HEK293 (cell line): ENCODE data around the gene CEP70.

ENCODE experiments used
- CTCF ChIA-PET: fragments of 350-600 bp; formaldehyde crosslinking; extraction: SDS; loops from one replicate; lab custom pipeline; 2021; ENCODE audit warnings: antibody characterized with exemption; lab: Yijun Ruan, JAX
- POLR2A ChIA-PET: fragments of 300-600 bp; formaldehyde crosslinking; extraction: SDS; loops from one replicate; lab custom pipeline; 2020; ENCODE audit warnings: antibody characterized with exemption, inconsistent platforms; lab: Yijun Ruan, JAX
- H3K27ac ChIP-seq: fragments of 200-500 bp; sonication (Bioruptor generic); 2 replicates; pipeline ENCODE4 v1.5.1; 2014; ENCODE audit warnings: low read depth, low read length, control low read depth, inconsistent platforms; ENCODE audit errors: extremely low read depth
- H3K36me3 ChIP-seq, 2 experiments: fragments of 200-500 bp in 1 of 2; sonication (Bioruptor generic) in 1 of 2; 1 replicate in 1 of 2; 2 replicates in 1 of 2; pipeline ENCODE4 v1.5.1; 2014 to 2017; ENCODE audit warnings: inconsistent platforms in 2 of 2, low read length in 2 of 2; ENCODE audit not compliant: control insufficient read depth in 2 of 2, insufficient read depth in 1 of 2
- H3K4me1 ChIP-seq: fragments of 200-500 bp; sonication (Bioruptor generic); 2 replicates; pipeline ENCODE4 v1.5.1; 2014; ENCODE audit warnings: mild to moderate bottlenecking, low read length, inconsistent platforms; ENCODE audit not compliant: control insufficient read depth, insufficient read depth
- H3K4me3 ChIP-seq: 2 replicates; pipeline ENCODE4 v1.5.1; 2011; ENCODE audit warnings: low read depth, mild to moderate bottlenecking, control low read depth, low read length, moderate library complexity
- H3K9me3 ChIP-seq: fragments of 200-500 bp; sonication (Bioruptor generic); 2 replicates; pipeline ENCODE4 v1.5.1; 2014; ENCODE audit warnings: low read depth, low read length, inconsistent platforms; ENCODE audit not compliant: control insufficient read depth, insufficient read depth
- IKZF3 ChIP-seq: fragments of 450-650 bp; IDR thresholded peaks from 2 replicates; pipeline ENCODE4 v1.5.0; 2018; ENCODE audit warnings: missing biosample characterization, mild to moderate bottlenecking, missing genetic modification characterization, moderate library complexity
- KLF9 ChIP-seq: fragments of 450-650 bp; formaldehyde crosslinking; IDR thresholded peaks from 2 replicates; pipeline ENCODE4 v1.5.1; 2016; ENCODE audit warnings: missing biosample characterization, missing genetic modification characterization, low read depth
- SCRT2 ChIP-seq: fragments of 450-650 bp; formaldehyde crosslinking; IDR thresholded peaks from 2 replicates; pipeline ENCODE4 v1.5.1; 2016; ENCODE audit warnings: missing biosample characterization, missing genetic modification characterization
- SP2 ChIP-seq: fragments of 450-650 bp; formaldehyde crosslinking; IDR thresholded peaks from 2 replicates; pipeline ENCODE4 v1.5.1; 2016; ENCODE audit warnings: missing biosample characterization, missing genetic modification characterization
- SP7 ChIP-seq: fragments of 450-650 bp; formaldehyde crosslinking; IDR thresholded peaks from 2 replicates; pipeline ENCODE4 v1.5.1; 2016; ENCODE audit warnings: missing biosample characterization, missing genetic modification characterization
- ZBTB17 ChIP-seq: fragments of 450-650 bp; formaldehyde crosslinking; IDR thresholded peaks from 2 replicates; pipeline ENCODE4 v1.5.1; 2016; ENCODE audit warnings: missing biosample characterization, missing genetic modification characterization
- ZEB2 ChIP-seq: fragments of 450-650 bp; formaldehyde crosslinking; IDR thresholded peaks from 2 replicates; pipeline ENCODE4 v1.5.1; 2016; ENCODE audit warnings: missing biosample characterization, missing genetic modification characterization
- ZFP37 ChIP-seq: fragments of 450-650 bp; formaldehyde crosslinking; IDR thresholded peaks from 2 replicates; pipeline ENCODE4 v1.5.1; 2016; ENCODE audit warnings: missing biosample characterization, missing genetic modification characterization
- ZNF155 ChIP-seq: fragments of 450-650 bp; formaldehyde crosslinking; IDR thresholded peaks from 2 replicates; pipeline ENCODE4 v1.5.1; 2016; ENCODE audit warnings: missing biosample characterization, missing genetic modification characterization
- ZNF175 ChIP-seq: fragments of 450-650 bp; formaldehyde crosslinking; IDR thresholded peaks from 2 replicates; pipeline ENCODE4 v1.5.1; 2016; ENCODE audit warnings: missing biosample characterization, missing genetic modification characterization
- ZNF2 ChIP-seq: fragments of 450-650 bp; formaldehyde crosslinking; IDR thresholded peaks from 2 replicates; pipeline ENCODE4 v1.5.1; 2016; ENCODE audit warnings: missing biosample characterization, missing genetic modification characterization
- ZNF560 ChIP-seq: fragments of 450-650 bp; formaldehyde crosslinking; IDR thresholded peaks from 2 replicates; pipeline ENCODE4 v1.5.1; 2017; ENCODE audit warnings: missing biosample characterization, missing genetic modification characterization, borderline replicate concordance
- ZNF596 ChIP-seq: fragments of 450-650 bp; IDR thresholded peaks from 2 replicates; pipeline ENCODE4 v1.5.0; 2018; ENCODE audit warnings: missing biosample characterization, mild to moderate bottlenecking, missing genetic modification characterization, moderate library complexity
- ZNF600 ChIP-seq: fragments of 450-650 bp; formaldehyde crosslinking; IDR thresholded peaks from 2 replicates; pipeline ENCODE4 v1.5.1; 2016; ENCODE audit warnings: missing biosample characterization, missing genetic modification characterization
- ZNF654 ChIP-seq: fragments of 450-650 bp; formaldehyde crosslinking; IDR thresholded peaks from 2 replicates; pipeline ENCODE4 v1.5.1; 2016; ENCODE audit warnings: low read depth, missing biosample characterization, missing genetic modification characterization
- TF ChIP-seq, protein P1 (sequence below): fragments of 450-650 bp; formaldehyde crosslinking; IDR thresholded peaks from 2 replicates; pipeline ENCODE4 v1.5.1; 2016; ENCODE audit warnings: missing biosample characterization, missing genetic modification characterization
- TF ChIP-seq, protein P2 (sequence below): fragments of 450-650 bp; formaldehyde crosslinking; conservative IDR thresholded peaks from 2 replicates; pipeline ENCODE4 v1.5.1; 2016; ENCODE audit warnings: low read depth, missing biosample characterization, missing genetic modification characterization
- TF ChIP-seq, protein P3 (sequence below): sonication (generic); formaldehyde crosslinking; IDR thresholded peaks from 2 replicates; pipeline ENCODE4 v1.8.1; 2022; ENCODE audit warnings: mild to moderate bottlenecking, moderate library complexity, missing genetic modification reagents
- TF ChIP-seq, protein P4 (sequence below): fragments of 450-650 bp; formaldehyde crosslinking; conservative IDR thresholded peaks from 2 replicates; pipeline ENCODE4 v1.5.1; 2016; ENCODE audit warnings: low read depth, missing biosample characterization, missing genetic modification characterization
- TF ChIP-seq, protein P5 (sequence below): fragments of 450-650 bp; formaldehyde crosslinking; optimal IDR thresholded peaks from 2 replicates; pipeline ENCODE3; 2016; ENCODE audit warnings: missing biosample characterization, mild to moderate bottlenecking, missing genetic modification characterization

The CEP70 gene, protein sequence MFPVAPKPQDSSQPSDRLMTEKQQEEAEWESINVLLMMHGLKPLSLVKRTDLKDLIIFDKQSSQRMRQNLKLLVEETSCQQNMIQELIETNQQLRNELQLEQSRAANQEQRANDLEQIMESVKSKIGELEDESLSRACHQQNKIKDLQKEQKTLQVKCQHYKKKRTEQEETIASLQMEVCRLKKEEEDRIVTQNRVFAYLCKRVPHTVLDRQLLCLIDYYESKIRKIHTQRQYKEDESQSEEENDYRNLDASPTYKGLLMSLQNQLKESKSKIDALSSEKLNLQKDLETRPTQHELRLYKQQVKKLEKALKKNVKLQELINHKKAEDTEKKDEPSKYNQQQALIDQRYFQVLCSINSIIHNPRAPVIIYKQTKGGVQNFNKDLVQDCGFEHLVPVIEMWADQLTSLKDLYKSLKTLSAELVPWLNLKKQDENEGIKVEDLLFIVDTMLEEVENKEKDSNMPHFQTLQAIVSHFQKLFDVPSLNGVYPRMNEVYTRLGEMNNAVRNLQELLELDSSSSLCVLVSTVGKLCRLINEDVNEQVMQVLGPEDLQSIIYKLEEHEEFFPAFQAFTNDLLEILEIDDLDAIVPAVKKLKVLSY

DNA sequence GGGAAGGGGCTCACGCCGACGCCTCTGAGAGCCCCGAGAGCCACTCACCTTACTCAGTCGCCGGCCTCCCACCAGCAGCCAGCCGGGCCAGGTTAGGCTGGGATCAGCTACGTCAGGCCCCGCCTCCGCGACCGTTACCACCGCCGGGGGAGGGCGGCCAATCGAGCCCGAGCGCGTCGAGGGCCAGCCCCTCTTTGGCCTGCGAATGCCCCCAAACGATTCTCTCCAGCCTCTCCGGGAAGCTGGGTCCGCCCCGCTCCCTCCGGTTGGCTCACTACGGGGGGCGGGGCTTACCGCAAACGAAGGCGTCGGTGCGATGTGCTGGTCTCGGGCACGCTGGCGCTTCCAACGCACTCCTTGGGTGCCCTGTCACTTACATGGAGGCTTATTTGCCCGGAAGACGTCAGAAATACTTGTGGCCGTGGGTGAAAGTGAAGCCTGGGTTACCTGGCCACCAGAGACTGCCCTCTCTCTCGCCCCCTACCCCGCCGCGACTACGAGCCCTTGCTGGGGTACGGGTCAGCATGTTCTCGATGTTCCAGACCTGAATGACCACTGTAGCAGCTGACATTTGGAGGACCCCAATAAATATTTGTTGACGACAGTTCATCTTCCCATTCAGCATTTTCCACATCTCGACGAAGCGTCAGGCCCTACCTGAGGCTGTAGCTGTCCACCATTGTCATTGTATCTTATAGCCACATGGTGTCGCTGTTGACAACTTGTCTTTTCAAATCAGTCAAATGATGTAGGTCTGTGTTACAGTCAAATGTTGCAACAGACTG lies at the start of gene CEP70:
TSS of gene CEP70 (minus strand) at position 111 of the 785 bp plus-strand sequence. CDS start 21,333 bp downstream, outside the sequence.
- no peaks in the 10 kb centered on the region for H3K9me3 ChIP-seq
- H3K4me3 ChIP-seq: peak within 1 kb of the TSS; percentile 89
- H3K36me3 ChIP-seq: peaks cover 0 to 9% of the 10 kb centered on the region in 2 experiments; a peak in 2 of 3 replicates
- H3K27ac ChIP-seq: peak within 1 kb of the TSS; percentile 59
- H3K4me1 ChIP-seq: no peaks in the 10 kb centered on the region
- POLR2A ChIA-PET: interaction anchor here (0.5 to 2.7 kb wide), 7 partner anchors 14 to 342 kb away, joined by 3 to 23 read pairs (median 6); partner anchors contain the start of gene FAIM
- CTCF ChIA-PET: interaction anchor here (0.6 to 4.2 kb wide), 22 partner anchors 9 to 393 kb away, joined by 3 to 47 read pairs (median 4); no protein-coding TSS in a partner anchor
- TF ChIP-seq, protein P1, sequence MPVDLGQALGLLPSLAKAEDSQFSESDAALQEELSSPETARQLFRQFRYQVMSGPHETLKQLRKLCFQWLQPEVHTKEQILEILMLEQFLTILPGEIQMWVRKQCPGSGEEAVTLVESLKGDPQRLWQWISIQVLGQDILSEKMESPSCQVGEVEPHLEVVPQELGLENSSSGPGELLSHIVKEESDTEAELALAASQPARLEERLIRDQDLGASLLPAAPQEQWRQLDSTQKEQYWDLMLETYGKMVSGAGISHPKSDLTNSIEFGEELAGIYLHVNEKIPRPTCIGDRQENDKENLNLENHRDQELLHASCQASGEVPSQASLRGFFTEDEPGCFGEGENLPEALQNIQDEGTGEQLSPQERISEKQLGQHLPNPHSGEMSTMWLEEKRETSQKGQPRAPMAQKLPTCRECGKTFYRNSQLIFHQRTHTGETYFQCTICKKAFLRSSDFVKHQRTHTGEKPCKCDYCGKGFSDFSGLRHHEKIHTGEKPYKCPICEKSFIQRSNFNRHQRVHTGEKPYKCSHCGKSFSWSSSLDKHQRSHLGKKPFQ: no peak
- TF ChIP-seq ZNF2 (tag by site-specific recombination) (peak; percentile 98), ZNF155 (tag by site-specific recombination) (no peak), ZEB2 (tag by site-specific recombination) (peak; percentile 84), ZNF600 (tag by site-specific recombination) (peak; percentile 70), SP2 (tag by site-specific recombination) (peak; percentile 96), ZNF560 (no peak), SP7 (tag by site-specific recombination) (peak; percentile 14; the same call in 1 of the 2 replicates), ZFP37 (tag by site-specific recombination) (0 out of 2 replicates have a peak, but pooled peaks have one; percentile 31), ZNF654 (tag by site-specific recombination) (peak; percentile 90), IKZF3 (tag by site-specific recombination) (0 out of 2 replicates have a peak, but pooled peaks have one; percentile 8), ZNF175 (no peak), ZNF596 (tag by site-specific recombination) (no peak), KLF9 (peak; percentile 68; the same call in 1 of the 2 replicates), ZBTB17 (tag by site-specific recombination) (peak; percentile 97), SCRT2 (peak; percentile 75)
- TF ChIP-seq, protein P2, sequence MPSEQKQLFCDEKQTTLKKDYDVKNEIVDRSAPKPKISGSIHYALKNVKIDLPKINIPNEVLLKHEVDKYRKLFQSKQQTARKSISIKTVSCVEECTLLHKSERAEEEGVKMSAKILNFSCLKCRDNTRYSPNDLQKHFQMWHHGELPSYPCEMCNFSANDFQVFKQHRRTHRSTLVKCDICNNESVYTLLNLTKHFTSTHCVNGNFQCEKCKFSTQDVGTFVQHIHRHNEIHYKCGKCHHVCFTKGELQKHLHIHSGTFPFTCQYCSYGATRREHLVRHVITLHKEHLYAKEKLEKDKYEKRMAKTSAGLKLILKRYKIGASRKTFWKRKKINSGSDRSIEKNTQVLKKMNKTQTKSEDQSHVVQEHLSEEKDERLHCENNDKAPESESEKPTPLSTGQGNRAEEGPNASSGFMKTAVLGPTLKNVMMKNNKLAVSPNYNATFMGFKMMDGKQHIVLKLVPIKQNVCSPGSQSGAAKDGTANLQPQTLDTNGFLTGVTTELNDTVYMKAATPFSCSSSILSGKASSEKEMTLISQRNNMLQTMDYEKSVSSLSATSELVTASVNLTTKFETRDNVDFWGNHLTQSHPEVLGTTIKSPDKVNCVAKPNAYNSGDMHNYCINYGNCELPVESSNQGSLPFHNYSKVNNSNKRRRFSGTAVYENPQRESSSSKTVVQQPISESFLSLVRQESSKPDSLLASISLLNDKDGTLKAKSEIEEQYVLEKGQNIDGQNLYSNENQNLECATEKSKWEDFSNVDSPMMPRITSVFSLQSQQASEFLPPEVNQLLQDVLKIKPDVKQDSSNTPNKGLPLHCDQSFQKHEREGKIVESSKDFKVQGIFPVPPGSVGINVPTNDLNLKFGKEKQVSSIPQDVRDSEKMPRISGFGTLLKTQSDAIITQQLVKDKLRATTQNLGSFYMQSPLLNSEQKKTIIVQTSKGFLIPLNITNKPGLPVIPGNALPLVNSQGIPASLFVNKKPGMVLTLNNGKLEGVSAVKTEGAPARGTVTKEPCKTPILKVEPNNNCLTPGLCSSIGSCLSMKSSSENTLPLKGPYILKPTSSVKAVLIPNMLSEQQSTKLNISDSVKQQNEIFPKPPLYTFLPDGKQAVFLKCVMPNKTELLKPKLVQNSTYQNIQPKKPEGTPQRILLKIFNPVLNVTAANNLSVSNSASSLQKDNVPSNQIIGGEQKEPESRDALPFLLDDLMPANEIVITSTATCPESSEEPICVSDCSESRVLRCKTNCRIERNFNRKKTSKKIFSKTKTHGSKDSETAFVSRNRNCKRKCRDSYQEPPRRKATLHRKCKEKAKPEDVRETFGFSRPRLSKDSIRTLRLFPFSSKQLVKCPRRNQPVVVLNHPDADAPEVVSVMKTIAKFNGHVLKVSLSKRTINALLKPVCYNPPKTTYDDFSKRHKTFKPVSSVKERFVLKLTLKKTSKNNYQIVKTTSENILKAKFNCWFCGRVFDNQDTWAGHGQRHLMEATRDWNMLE (tag by site-specific recombination): peak; percentile 10; the same call in 1 of the 2 replicates
- TF ChIP-seq, protein P3, sequence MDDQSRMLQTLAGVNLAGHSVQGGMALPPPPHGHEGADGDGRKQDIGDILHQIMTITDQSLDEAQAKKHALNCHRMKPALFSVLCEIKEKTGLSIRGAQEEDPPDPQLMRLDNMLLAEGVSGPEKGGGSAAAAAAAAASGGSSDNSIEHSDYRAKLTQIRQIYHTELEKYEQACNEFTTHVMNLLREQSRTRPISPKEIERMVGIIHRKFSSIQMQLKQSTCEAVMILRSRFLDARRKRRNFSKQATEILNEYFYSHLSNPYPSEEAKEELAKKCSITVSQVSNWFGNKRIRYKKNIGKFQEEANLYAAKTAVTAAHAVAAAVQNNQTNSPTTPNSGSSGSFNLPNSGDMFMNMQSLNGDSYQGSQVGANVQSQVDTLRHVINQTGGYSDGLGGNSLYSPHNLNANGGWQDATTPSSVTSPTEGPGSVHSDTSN (CRISPR knock-in tag): peak; percentile 63; the same call in 1 of the 2 replicates
- TF ChIP-seq, protein P4, sequence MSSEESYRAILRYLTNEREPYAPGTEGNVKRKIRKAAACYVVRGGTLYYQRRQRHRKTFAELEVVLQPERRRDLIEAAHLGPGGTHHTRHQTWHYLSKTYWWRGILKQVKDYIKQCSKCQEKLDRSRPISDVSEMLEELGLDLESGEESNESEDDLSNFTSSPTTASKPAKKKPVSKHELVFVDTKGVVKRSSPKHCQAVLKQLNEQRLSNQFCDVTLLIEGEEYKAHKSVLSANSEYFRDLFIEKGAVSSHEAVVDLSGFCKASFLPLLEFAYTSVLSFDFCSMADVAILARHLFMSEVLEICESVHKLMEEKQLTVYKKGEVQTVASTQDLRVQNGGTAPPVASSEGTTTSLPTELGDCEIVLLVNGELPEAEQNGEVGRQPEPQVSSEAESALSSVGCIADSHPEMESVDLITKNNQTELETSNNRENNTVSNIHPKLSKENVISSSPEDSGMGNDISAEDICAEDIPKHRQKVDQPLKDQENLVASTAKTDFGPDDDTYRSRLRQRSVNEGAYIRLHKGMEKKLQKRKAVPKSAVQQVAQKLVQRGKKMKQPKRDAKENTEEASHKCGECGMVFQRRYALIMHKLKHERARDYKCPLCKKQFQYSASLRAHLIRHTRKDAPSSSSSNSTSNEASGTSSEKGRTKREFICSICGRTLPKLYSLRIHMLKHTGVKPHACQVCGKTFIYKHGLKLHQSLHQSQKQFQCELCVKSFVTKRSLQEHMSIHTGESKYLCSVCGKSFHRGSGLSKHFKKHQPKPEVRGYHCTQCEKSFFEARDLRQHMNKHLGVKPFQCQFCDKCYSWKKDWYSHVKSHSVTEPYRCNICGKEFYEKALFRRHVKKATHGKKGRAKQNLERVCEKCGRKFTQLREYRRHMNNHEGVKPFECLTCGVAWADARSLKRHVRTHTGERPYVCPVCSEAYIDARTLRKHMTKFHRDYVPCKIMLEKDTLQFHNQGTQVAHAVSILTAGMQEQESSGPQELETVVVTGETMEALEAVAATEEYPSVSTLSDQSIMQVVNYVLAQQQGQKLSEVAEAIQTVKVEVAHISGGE (tag by site-specific recombination): peak; percentile 74
- TF ChIP-seq, protein P5, sequence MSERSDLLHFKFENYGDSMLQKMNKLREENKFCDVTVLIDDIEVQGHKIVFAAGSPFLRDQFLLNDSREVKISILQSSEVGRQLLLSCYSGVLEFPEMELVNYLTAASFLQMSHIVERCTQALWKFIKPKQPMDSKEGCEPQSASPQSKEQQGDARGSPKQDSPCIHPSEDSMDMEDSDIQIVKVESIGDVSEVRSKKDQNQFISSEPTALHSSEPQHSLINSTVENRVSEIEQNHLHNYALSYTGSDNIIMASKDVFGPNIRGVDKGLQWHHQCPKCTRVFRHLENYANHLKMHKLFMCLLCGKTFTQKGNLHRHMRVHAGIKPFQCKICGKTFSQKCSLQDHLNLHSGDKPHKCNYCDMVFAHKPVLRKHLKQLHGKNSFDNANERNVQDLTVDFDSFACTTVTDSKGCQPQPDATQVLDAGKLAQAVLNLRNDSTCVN: peak; percentile 54
